SKM-1 treated with dmso at 0.1 percent for 144 hours (cell line): ENCODE results near the gene RAC2.
"Not testable (repeated sequence)": the region's sequence is repeated elsewhere in the genome, so short reads cannot be mapped to it uniquely, and the experiment has no call there.

Experiments
- DNase-seq: peaks from one replicate; lab custom pipeline; 2025; ENCODE audit not compliant: unreplicated experiment; lab: John Stamatoyannopoulos, UW

Gene RAC2

DNA sequence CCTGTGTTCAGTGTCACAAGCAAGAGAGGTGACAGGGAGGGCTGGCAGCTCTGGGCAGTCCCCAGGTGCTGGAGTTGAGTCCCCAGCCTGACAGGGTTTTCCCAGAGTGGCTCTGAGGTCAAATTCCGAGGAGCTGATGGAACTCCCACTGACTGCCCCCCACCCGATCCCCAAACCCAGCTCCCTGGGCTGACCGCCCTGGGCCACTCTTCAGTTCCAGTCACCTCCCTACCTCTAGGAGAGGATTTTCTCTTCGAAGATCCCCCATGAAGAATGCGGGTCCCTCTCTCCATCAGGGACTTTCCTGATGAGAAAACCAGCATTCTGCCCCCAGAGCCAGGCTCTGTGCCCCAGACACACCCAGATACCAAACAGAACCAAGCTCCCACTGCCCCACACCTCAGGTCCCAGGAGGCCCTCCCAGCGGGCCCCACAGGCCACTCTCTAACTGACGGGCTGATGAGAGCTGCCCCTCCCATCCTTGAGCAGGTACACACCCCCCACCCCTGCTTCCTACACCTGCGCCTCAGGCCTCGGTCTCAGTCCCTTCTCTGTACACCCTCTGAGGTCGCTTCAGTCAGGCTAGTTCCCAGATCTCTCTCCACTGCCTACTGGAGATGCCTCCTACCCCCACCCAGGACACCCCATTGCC, 12.1 kb upstream of the RAC2 start:
- no peak for DNase-seq

DNA sequence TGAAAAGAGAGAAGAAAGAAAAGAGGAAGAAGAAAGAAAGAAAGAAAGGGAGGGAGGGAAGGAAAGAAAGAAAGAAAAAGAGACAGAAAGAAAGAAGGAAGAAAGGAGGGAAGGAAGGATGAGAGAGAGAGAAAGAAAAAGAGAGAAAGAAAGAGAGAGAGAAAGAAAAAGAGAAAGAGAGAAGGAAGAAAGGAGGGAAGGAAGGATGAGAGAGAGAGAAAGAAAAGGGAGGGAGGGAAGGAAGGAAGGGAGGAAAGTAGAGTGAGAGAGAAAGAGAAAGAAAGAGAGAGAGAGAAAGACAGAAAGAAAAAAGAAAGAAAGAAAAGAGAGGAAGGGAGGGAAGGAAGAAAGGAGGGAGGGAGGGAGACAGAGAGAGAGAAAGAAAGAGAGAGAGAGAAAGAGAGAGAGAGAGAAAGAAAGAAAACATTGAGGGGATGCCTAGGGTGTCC, 11.5 kb upstream of the RAC2 start:
- DNase-seq: no peak

DNA sequence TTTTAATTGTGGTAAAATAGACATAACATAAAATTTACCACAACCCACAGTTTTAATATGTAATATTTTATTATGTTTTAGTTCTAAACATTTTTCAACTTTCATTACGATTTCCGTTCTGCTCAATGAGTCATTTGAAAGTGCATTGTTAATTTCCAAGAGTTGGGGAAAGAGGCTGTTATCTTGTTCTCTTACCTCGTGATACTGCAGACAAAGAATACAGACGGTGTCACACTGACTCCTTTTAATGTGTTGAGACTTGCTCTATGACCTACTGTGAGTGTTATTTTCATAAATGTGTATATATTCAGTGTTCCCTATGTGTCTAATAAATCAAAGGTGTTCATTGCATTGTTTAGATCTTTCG, 10.8 kb upstream of the RAC2 start:
- no peak for DNase-seq

DNA sequence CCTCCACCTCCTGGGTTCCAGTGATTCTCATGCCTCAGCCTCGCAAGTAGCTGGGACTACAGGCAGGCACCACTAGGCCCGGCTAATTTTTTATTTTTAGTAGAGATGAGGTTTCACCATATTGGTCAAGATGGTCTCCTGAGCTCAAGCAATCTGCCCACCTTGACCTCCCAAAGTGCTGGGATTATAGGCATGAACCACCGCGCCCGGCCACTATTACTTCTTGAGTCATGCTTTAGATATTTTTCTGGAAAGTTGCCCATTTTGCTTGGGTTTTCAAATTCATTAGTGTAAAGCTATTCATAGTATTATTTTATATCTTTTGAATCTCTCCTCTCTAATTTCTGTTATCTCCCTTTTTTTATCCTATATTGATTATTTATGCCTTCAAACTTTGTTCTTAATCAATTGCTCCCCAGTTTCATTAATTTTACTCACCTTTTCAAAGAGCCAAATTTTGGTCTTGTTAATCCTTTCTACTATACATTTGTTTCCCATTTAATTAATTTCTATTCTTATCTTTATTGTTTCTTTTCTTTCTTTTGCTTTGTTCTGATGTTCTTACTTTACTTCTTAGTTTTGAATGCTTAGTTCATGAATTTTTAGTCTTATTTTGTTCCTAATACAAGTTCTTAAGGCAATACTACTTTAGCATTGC, 10.3 kb upstream of the RAC2 start:
- no peak for DNase-seq

DNA sequence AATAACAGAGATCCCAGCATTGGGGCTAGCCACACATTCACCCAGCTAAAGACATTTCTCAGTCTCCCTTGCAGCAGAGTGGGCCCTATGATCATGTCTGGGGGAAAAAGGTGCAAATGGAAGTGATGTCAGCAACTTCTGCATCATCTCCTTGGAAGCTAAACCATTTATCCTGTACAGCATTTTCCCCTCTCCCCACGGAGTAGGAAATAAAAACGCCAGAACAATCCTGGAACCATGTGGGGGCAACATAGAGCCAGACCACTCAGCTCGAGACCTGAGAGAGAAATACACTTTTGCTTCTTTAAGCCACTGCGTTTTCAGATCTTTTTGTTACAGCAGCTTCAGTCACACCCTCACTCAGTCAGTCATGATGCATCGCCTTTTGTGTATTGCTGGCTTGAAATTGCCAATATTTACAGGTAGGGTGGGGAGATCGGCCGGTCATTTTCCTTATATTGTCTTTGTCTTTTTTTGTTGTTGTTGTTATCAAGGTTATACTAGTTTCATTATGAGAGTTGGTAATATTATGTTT, 9.1 kb upstream of the RAC2 start:
- no peak for DNase-seq

DNA sequence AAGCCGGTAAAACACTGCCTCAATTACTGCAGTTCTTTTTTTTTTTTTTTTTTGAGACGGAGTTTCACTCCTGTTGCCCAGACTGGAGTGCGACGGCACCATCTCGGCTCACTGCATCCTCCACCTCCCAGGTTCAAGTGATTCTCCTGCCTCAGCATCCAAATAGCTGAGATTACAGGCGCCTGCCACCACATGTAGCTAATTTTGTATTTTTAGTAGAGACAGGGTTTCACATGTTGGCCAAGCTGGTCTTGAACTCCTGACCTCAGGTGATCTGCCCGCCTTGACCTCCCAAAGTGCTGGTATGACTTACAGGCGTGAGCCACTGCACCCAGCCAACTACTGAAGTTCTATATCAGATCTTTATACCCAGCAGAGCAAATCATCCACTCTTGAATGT, 7.8 kb upstream of the RAC2 start:
- not testable (repeated sequence) for DNase-seq

DNA sequence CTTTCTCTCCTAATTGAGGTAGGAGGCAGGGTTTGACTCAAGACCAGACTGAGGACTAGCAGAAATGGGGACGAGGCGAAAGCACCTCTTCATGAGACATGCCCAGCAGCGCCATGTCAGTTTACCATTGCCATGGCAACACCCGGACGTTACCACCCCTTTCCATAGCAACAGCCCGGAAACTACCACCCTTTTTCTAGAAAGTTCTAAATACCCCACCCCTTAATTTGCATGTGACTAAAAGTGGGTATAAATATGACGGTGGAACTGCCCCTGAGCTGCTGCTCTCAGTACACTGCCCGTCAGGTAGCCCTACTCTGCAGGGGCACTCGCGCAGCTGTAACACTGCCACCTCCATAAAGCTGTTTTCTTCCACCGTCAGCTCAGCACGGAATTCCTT, 5.9 kb upstream of the RAC2 start:
- DNase-seq: no peak

DNA sequence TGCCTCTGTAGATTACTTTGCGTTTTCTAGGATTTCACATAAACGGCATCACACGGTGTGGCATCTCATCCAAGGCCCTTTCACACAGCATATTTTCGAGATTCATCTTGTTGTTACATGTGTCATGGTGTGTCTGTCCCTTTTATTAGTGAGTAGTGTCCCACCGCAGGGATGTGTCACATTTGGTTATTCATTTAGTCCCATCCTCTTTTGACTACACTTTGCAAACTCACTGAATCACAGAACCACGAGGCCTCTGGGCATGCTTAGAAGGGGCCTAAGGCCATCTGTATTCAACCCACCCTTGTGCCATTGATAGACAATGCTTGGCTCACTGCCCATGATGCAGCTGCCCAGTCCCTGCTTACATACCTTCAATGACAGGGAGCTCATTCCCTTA, 4.2 kb upstream of the RAC2 start:
- DNase-seq: no peak

DNA sequence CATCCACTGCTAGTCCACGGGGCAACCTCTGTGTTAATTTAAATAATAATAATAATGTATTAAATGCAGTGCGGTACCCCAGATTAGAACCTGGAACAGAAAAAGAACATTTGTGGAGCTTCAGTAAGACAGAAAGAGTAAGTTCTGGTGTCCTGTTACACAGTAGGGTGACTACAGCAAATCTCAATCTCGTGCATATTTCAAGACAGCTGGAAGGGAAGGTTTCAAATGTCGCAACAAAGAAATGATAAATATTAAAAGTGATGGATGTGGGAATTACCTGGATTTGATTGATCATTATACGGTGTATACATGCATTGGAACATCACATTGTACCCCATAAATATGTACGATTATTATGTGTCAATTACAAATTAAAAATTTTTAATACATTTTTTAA, 1.7 kb upstream of the RAC2 start:
- DNase-seq: no peak

DNA sequence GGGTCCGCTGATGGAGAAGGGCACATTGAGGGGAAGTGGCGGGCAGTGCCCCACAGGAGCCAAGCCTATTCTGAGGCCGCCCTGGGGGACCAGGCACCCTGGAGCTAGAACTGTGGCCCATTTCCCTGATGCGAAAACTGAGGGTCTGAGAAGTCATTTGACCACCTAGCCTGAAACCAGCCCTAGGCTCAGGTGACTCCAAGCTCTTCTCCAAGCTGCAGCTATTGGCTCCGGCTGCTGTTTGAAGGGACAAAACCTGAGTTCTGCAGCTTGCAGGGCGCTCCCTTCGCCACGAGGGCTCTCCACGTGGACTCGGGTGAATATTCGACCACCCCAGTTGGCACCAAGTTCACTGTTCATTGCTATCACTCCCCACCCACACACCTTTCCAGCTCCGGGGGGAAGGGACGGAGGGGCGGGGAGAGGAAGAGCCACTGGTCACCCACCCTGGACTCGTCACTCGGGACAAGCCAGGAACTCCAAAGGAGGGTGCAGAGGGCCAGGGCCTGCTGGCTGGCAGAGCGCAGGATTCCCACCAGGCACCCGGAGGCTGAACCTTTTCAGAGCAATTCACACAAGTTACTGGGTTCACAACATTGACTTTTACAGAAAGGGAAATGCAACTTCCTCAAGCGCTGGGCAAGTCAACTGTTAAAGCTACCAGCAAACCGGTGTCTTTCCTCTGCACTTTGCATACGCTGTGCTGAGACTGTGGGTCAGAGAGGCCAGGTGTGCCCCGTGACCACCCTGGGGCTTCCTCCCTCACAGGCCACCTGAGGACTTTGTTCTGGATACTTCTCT, 1.1 kb upstream of the RAC2 start:
- peak; percentile 63 for DNase-seq

DNA sequence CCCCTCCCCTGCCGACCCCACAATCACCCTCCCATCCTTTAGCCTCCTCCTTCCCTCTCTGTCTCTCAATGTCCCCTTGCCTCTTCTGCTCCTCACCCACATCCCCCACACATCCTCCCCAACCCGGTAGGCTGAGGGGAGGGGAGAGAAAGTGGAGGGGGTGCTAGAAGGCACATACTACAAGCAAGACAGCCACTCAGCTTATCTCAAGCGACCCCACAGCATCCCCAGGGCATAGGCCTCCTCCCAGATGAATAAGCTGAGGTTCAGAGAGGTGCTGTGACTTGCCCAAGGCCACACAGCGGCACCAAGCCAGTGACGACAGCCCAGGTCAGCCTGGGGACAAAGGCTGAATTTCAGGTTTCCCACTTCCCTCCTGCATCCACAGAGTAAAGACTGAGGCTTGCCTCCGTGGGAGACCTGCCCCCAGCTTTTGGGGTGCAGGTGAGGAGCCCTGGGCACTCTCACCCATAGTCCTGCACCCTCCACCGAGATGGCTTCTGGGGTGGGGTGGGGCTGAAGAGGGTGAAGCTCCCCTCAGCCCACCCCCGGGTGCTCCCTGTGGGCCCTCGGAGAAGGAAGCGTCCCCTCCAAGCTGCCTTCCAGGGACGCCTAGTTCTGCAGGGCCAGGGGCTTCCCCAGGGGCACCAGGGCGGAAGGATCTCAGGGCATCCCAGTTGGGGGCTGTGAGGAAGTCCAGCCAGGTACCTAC, 511 bp downstream of the RAC2 start:
- DNase-seq: no peak

DNA sequence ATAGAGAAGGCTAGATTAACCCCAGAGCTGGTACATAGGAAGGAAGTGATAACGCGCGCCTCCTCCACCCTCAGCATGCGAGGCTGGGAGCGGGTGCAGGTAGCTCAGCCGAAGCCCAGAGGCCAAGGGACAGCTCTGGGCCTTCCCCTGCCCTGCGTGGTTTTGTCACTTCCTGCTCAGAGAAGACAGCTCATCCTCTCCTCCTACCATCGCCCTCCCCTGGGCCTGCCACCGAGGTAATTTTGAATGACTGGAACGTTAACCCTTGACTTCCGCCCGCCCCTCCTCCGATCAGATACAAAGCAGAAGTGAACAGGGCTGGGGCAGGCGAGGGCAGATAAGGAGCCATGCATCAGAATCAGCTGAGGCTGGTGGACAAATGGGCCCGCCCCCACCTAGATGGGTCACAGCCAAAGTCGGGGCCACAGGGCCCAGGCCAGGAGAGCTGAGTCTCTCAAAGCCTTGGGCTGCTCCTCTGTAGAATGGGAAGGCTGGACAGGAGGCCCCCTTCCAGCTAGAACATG, 1.6 kb downstream of the RAC2 start:
- peak; percentile 98 for DNase-seq

DNA sequence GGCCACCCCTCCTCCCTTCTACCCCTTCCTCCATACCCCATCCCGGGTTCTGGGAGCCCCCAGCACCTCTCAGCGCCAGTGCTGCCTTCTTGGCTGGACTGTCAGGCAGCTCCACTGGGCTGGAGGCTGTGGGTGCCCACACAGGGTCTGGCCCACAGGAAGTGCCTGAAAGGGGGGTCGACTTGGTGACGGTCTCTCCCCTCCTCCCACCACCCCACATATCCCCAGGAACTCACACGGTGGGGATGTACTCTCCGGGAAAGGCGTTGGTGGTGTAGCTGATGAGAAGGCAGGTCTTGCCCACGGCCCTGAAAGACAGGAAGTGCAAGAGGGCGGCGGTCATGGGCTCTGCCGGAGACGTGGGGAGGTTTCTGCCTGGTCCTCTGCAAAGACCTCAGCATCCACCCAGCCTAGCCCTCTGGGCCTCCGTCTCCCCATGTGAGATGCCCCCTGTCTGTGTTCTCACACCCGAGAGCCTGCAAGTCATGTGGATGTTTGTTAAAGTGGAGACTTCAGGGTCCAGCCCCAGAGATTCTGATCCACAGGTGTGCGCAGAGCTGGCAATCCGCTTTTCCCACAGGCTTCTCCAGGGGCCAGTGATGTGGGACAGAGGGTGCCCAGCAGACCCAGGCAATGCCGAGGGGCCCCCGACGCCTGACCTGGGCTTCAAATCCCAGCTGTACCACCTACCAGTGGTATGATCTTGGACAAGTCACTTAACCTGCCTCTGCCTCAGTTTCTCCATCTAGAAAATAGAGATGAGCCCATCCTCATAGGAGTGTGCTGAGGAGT, 2.5 kb downstream of the RAC2 start:
- no peak for DNase-seq

DNA sequence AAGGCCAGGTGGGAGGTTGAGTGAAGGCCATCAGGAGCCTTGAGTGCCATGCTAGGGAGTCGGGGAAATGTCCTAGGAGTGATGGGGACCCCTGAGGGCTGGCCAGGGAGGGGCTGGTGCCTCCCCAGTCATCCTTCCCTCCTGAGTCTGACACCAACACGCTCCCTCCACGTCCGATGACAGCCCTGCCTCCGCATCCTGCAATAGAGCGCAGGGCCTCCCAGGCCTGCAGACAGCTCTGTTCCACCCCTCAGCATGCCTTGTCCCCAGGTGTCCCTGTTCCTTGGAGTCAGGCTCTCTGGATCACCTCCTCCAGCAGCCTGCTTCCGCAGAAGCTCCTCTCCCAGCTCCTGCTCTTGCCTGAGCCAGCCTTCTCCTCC, 3.1 kb downstream of the RAC2 start:
- DNase-seq: no peak

DNA sequence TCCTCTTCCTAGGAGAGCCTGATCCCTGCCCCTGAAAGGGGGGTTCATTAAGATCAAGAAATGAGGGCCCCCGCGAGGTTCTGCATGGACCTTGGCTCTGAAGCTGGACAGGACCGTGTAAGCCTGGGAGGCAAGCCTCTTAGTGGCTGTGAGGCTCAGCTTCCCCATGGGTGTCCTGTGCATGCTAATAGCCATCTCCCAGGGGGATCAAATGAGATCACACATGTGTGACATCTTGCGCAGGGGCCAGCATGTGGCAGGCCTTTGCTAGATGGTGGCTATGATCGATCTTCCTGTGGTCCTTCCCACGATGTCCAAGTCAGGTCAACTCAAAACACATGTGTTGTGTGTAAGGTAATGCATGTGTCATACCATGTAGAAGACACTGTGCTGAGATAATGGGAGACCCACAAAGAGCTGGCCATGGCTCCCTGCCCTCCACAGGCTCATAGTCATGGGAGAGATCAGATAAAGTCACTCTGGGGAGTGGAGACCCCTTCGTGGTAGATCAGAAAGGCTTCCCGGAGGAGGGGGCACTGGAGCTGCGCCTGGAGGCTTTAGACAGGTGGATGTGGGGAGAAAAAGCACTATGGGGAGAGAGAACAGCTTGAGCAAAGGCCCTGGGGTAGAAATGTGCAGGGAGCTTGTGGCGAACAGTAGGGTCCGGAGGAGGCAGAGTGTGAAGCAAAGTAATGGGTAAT, 3.7 kb downstream of the RAC2 start:
- no peak for DNase-seq

DNA sequence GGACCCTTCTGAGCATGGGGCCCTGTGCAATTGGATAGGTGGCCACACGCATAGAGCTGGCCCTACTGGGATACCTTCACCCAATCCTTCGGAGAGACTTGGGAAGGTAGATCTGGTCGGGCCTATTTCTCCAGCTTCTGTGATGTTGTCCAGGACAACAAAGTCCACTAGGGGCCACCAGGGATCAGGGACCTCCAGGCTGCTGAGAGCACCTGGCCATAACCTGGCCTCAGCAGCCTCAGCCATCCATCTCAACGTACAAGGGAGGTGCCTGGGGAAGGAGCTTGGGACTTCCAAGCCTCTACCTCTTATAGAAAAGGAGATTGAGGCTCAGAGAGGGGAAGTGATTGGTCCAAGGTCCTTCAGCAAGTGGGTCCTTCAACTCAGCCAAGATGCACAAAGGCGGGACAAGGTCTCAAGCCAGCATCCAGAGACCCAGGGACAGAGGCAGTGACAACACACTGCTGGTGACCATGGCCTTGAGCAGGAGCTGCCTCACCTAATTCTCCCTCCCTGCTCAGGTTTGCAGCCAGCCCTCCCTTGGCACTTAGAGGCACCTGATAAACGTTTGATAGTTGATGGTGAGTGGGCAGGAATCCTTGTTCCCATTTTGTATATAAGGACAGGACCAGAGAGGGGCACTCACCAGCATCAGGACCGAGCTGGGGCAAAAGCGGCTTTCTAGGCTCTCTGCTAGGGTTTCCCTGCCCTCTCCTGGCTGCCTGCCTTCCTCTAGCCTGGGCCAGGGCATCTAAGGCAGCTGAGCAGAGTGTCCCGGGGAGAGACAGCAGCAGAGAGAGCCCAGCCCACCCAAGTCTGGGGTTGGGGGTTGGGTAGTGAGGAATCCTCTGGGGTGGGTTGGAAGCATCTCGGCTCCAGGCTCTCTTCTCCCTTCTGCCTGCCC, 4.5 kb downstream of the RAC2 start:
- DNase-seq: no peak

DNA sequence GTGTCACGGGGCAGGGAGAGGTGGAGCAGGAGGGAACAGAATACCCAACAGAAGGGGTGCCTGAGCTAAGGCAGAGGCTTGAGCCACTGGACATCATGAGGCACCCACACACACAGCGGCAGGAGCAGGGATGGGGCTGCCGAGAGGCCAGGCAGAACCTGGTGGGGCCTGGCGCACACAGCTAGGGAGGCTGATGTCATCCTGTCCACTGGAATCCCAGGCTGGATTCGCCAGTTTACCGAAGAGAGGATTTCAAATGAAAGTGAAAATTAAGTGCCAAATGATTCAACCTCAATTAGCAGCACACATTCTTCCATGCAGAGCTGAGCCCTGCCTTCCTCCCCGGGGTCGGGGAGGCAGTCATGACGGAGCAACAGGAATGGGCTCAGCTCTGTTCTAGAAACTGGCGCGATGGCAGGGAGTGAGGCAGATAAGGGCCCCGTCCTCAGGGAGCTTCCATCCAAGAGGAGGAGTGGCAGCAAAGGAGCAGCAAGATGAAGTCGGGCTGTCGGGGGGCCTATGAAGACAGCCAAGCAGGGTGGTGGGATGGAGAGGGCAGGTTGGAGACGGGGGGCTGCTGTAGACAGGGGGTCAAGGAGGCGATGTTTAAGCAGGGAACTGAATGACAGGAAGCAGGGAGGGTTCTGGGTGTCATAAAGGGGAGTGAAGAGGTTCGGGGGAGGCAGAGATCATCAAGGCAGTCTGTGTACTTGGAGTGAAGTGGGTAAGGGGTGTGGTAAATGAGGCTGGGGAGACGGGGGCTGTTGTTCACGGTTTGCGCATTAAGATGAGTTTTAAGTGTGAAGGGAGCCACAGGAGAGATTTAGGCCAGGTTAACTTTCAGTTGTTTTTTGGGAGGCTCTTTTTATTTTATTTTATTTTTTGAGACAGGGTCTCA, 6.4 kb downstream of the RAC2 start:
- no peak for DNase-seq
